HL-60 (cell line): ENCODE measurements around the gene NME7.

ENCODE experiments used
- POLR2AphosphoS5 ChIP-seq: IDR thresholded peaks from 2 replicates; pipeline ENCODE4 v1.6.1; 2012; ENCODE audit warnings: low read depth
- TF ChIP-seq, protein P1 (sequence below): IDR thresholded peaks from one replicate; pipeline ENCODE4 v1.5.1; 2011; ENCODE audit warnings: low read length, control low read depth, inconsistent platforms; ENCODE audit not compliant: insufficient read depth

DNA sequence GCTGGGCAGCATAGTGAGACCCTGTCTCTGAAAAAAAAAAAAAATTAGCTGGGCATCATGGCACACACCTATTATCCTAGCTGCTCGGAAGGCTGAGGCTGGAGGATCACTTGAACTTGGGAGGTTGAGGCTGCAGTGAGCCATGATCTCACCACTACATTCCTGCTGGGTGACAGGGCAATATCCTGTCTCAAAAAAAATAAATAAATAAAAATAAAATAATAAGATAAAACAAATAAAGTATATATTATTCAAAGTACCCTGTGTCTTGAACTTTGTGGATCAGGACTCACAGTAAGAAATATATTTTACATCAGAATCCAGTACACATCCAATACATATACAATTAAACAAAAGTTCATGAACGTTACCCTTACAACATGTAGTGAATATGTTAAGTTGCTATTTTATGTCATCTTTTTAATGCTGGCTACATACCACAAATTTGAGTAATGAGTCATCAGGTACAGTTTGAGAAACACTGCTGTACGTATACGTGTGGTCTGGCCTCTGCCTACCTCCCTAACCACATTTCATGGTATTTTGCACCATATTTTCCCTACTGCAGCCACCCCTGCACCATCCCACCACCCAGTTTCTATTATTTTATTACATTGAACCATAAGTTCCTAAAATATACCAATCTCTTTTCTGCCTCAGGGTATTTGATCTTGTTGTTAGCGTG lies 4.4 kb downstream of the NME7 start:
- no peak for TF ChIP-seq POLR2AphosphoS5
- TF ChIP-seq, protein P1, sequence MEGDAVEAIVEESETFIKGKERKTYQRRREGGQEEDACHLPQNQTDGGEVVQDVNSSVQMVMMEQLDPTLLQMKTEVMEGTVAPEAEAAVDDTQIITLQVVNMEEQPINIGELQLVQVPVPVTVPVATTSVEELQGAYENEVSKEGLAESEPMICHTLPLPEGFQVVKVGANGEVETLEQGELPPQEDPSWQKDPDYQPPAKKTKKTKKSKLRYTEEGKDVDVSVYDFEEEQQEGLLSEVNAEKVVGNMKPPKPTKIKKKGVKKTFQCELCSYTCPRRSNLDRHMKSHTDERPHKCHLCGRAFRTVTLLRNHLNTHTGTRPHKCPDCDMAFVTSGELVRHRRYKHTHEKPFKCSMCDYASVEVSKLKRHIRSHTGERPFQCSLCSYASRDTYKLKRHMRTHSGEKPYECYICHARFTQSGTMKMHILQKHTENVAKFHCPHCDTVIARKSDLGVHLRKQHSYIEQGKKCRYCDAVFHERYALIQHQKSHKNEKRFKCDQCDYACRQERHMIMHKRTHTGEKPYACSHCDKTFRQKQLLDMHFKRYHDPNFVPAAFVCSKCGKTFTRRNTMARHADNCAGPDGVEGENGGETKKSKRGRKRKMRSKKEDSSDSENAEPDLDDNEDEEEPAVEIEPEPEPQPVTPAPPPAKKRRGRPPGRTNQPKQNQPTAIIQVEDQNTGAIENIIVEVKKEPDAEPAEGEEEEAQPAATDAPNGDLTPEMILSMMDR = no peak
